HCT116 (cell line): ENCODE measurements around the gene ITPR1. TPM values are rescaled to one million over a fixed set of nuclear protein-coding genes. Genes with fewer than 3 reads are reported as not detected.

Experiments
- ATAC-seq: fragments of 200-7000 bp; cut with Tn5 transposase; 2 replicates; pipeline ENCODE4 v1.9.1; 2020; ENCODE audit warnings: mild to moderate bottlenecking, moderate library complexity
- BruUV-seq: library from RNA; stranded (reverse); fragments of 400-500 nt; replicated peaks from 2 replicates; lab custom pipeline; 2021; lab: Mats Ljungman, UMichigan
- CTCF ChIA-PET: fragments of 300-600 bp; sonication (Branson Sonifier 250); formaldehyde crosslinking; loops from one replicate; lab custom pipeline; 2021; ENCODE audit warnings: antibody characterized with exemption; lab: Charles Lee
- POLR2A ChIA-PET: fragments of 300-600, 350-600 bp; sonication (Branson Sonifier 250); formaldehyde crosslinking; loops from one replicate; lab custom pipeline; 2021; ENCODE audit warnings: antibody characterized with exemption; lab: Charles Lee
- RAD21 ChIA-PET, 2 experiments: fragments of 300-600 bp; sonication (Branson Sonifier 250); formaldehyde crosslinking; loops; one replicate each; lab custom pipeline; 2023; ENCODE audit warnings: low total read pairs in 2 of 2; ENCODE audit not compliant: uncharacterized antibody in 2 of 2, unreplicated experiment in 2 of 2, low non-redundant PET in 1 of 2; lab: Charles Lee
- DNase-seq: peaks from one replicate; pipeline ENCODE4 v3.0.0-alpha.2; 2010; ENCODE audit warnings: low read depth, low spot score
- H2AFZ ChIP-seq: fragments of 200-600 bp; shearing (Covaris generic), sonication (generic); 2 replicates; pipeline ENCODE4 v1.6.1; 2017; ENCODE audit warnings: low read depth, mixed run types, mixed read lengths, antibody characterized with exemption, low read length; ENCODE audit not compliant: poor library complexity, severe bottlenecking
- H3K27ac ChIP-seq: 2 replicates; pipeline ENCODE4 v1.5.1; 2012; ENCODE audit warnings: low read depth, low read length
- H3K27me3 ChIP-seq: fragments of 200-600 bp; sonication (generic); 2 replicates; pipeline ENCODE4 v1.6.1; 2016; ENCODE audit warnings: mixed run types, low read length, mixed read lengths; ENCODE audit not compliant: insufficient read depth
- H3K36me3 ChIP-seq, 2 experiments: fragments of 200-500 bp in 1 of 2; fragments of 200-600 bp in 1 of 2; sonication (Bioruptor generic) in 1 of 2; sonication (generic) in 1 of 2; 2 replicates each; pipeline versions ENCODE4 v1.5.1 to v1.6.1; 2014 to 2016; ENCODE audit warnings: low read length in 2 of 2, inconsistent platforms in 1 of 2, mixed read lengths in 1 of 2, mixed run types in 1 of 2; ENCODE audit not compliant: insufficient read depth in 2 of 2, control insufficient read depth in 1 of 2
- H3K4me1 ChIP-seq, 2 experiments: fragments of 200-600 bp in 1 of 2; sonication (generic) in 1 of 2; 2 replicates each; pipeline versions ENCODE4 v1.5.1 to v1.6.1; 2012 to 2017; ENCODE audit warnings: low read length in 2 of 2, inconsistent platforms in 1 of 2, mild to moderate bottlenecking in 1 of 2, mixed read lengths in 1 of 2, mixed run types in 1 of 2, moderate library complexity in 1 of 2; ENCODE audit not compliant: insufficient read depth in 2 of 2, control insufficient read depth in 1 of 2
- H3K4me2 ChIP-seq: fragments of 200-600 bp; sonication (generic); 2 replicates; pipeline ENCODE4 v1.6.1; 2017; ENCODE audit warnings: mixed run types, low read length, mixed read lengths
- H3K4me3 ChIP-seq, 2 experiments: fragments of 200-600 bp in 1 of 2; sonication (generic) in 1 of 2; replicated peaks in 1 of 2; 2 replicates each; pipeline ENCODE4 v1.5.1; 2011 to 2016; ENCODE audit warnings: low read length in 2 of 2, control low read depth in 1 of 2, low read depth in 1 of 2, mild to moderate bottlenecking in 1 of 2, mixed read lengths in 1 of 2, mixed run types in 1 of 2
- H3K79me2 ChIP-seq: fragments of 200-600 bp; sonication (generic); 2 replicates; pipeline ENCODE4 v1.6.1; 2017; ENCODE audit warnings: mild to moderate bottlenecking, mixed run types, low read length, moderate library complexity, mixed read lengths; ENCODE audit not compliant: insufficient read depth
- H3K9ac ChIP-seq: fragments of 200-600 bp; sonication (generic); 2 replicates; pipeline ENCODE4 v1.6.1; 2016; ENCODE audit warnings: low read length, mixed read lengths
- H3K9me2 ChIP-seq: fragments of 200-600 bp; sonication (generic), shearing (Covaris generic); 2 replicates; pipeline ENCODE4 v1.6.1; 2017; ENCODE audit warnings: mixed run types, mild to moderate bottlenecking, moderate library complexity; ENCODE audit not compliant: insufficient read depth
- H3K9me3 ChIP-seq, 2 experiments: fragments of 200-500 bp in 1 of 2; fragments of 200-600 bp in 1 of 2; sonication (Bioruptor generic) in 1 of 2; sonication (generic) in 1 of 2; 2 replicates each; pipeline ENCODE4 v1.6.1; 2014 to 2017; ENCODE audit warnings: low read length in 2 of 2, mixed read lengths in 2 of 2, inconsistent platforms in 1 of 2, low read depth in 1 of 2, mild to moderate bottlenecking in 1 of 2, mixed run types in 1 of 2, moderate library complexity in 1 of 2; ENCODE audit not compliant: control insufficient read depth in 1 of 2, insufficient read depth in 1 of 2
- H4K20me1 ChIP-seq: fragments of 200-600 bp; sonication (generic), shearing (Covaris generic); 2 replicates; pipeline ENCODE4 v1.6.1; 2017; ENCODE audit warnings: mixed run types, mild to moderate bottlenecking, moderate library complexity; ENCODE audit not compliant: insufficient read depth
- CBX3 ChIP-seq: IDR thresholded peaks from 2 replicates; pipeline ENCODE4 v1.6.1; 2012; ENCODE audit warnings: low read depth
- CEBPB ChIP-seq: IDR thresholded peaks from 2 replicates; pipeline ENCODE4 v1.6.1; 2012; ENCODE audit warnings: low read depth
- ELF1 ChIP-seq: IDR thresholded peaks from 2 replicates; pipeline ENCODE4 v1.6.1; 2012; ENCODE audit warnings: low read depth, borderline replicate concordance
- FOSL1 ChIP-seq: IDR thresholded peaks from 2 replicates; pipeline ENCODE4 v1.6.1; 2012; ENCODE audit warnings: low read depth
- POLR2A ChIP-seq: IDR thresholded peaks from 2 replicates; pipeline ENCODE4 v1.7.0; 2011; ENCODE audit warnings: borderline replicate concordance; ENCODE audit not compliant: insufficient read depth, insufficient read length; ENCODE audit errors: extremely low read depth
- POLR2AphosphoS5 ChIP-seq: IDR thresholded peaks from 2 replicates; pipeline ENCODE4 v1.6.1; 2011; ENCODE audit warnings: mild to moderate bottlenecking, low read depth, low read length, moderate library complexity
- SP1 ChIP-seq: IDR thresholded peaks from 2 replicates; pipeline ENCODE4 v1.6.1; 2012; ENCODE audit warnings: low read depth
- ZNF274 ChIP-seq: fragments of 200-500 bp; sonication (Bioruptor generic); IDR thresholded peaks from 2 replicates; pipeline ENCODE4 v1.6.1; 2014; ENCODE audit warnings: mild to moderate bottlenecking, low read depth, low read length, inconsistent platforms
- intact Hi-C: fragments of 100-400 bp; cut with micrococcal nuclease; formaldehyde crosslinking; loops from 2 replicates; pipeline ENCODE4 v1.10.0; 2022
- total RNA-seq: library from RNA; stranded (reverse); gene quantifications from one replicate; pipeline ENCODE4 v1.2.1, GENCODE V29; 2021; ENCODE audit not compliant: unreplicated experiment

Gene ITPR1
- total RNA-seq, 1 experiment from 2014 or later, result 9.2 TPM

- no TSS peak for BruUV-seq
- ChIA-PET CTCF (no interaction called here), POLR2A (no interaction called here), RAD21 (no interaction called here)
- H3K4me3 ChIP-seq, result no peak overlapping the region
- no peak overlapping the region for H3K27ac ChIP-seq
- no peaks in the 10 kb centered on the region for H3K36me3 ChIP-seq
- no peaks in the 10 kb centered on the region for H3K9me3 ChIP-seq
- intact Hi-C loops, result loop anchor here (5.0 kb wide), 1 partner anchor 149 kb away; the partner anchor contains the start of gene BHLHE40
- H3K4me1 ChIP-seq, result peaks cover 20 to 55% of the 10 kb centered on the region in 2 experiments
- no peaks in the 10 kb centered on the region for H4K20me1 ChIP-seq
- no peak for ATAC-seq
- DNase-seq, result no peak
- no peak overlapping the region for H3K9ac ChIP-seq
- H2AFZ ChIP-seq, result no peak overlapping the region
- H3K27me3 ChIP-seq, result no peaks in the 10 kb centered on the region
- H3K9me2 ChIP-seq, result no peaks in the 10 kb centered on the region
- 0 out of 2 replicates have a peak overlapping the region, but pooled peaks have one; percentile 2 for H3K4me2 ChIP-seq
- no peaks in the 10 kb centered on the region for H3K79me2 ChIP-seq
- TF ChIP-seq ELF1 (no peak), CEBPB (peak; percentile 43; the same call in 1 of the 2 replicates), ZNF274 (no peak), CBX3 (peak; percentile 6; the same call in 1 of the 2 replicates), SP1 (0 out of 2 replicates have a peak, but pooled peaks have one; percentile 22)
- TF ChIP-seq, all 23 proteins: peak for 3
These were observed 335.3 kb downstream of the ITPR1 start for GRCh38 chr3:4828279-4829030.

GRCh38 chr3:4829031-4829394 is 335.9 kb downstream of the ITPR1 start:
- H3K4me1 ChIP-seq, result peaks cover 20 to 54% of the 10 kb centered on the region in 2 experiments
- intact Hi-C loops, result loop anchor here (5.0 kb wide), 1 partner anchor 148 kb away; the partner anchor contains the start of gene BHLHE40
- H3K9me3 ChIP-seq, result no peaks in the 10 kb centered on the region
- ChIA-PET RAD21 (no interaction called here), CTCF (no interaction called here), POLR2A (no interaction called here)
- no peak for ATAC-seq
- no peak overlapping the region for H3K9ac ChIP-seq
- BruUV-seq, result no TSS peak
- no peaks in the 10 kb centered on the region for H3K79me2 ChIP-seq
- no peak overlapping the region for H3K27ac ChIP-seq
- no peaks in the 10 kb centered on the region for H3K27me3 ChIP-seq
- H2AFZ ChIP-seq, result no peak overlapping the region
- no peak overlapping the region for H3K4me3 ChIP-seq
- H3K36me3 ChIP-seq, result no peaks in the 10 kb centered on the region
- no peaks in the 10 kb centered on the region for H3K9me2 ChIP-seq
- H3K4me2 ChIP-seq, result no peak overlapping the region
- H4K20me1 ChIP-seq, result no peaks in the 10 kb centered on the region
- no peak for DNase-seq
- TF ChIP-seq POLR2AphosphoS5 (no peak), POLR2A (no peak), FOSL1 (peak; percentile 7; the same call in 1 of the 2 replicates)
- TF ChIP-seq, all 23 proteins: peak for 1
